Calu3 (cell line): ENCODE measurements around the gene ADAMTS17. TPM values are rescaled to one million over a fixed set of nuclear protein-coding genes. Genes with fewer than 3 reads are reported as not detected.

Experiments
- BruUV-seq: library from RNA; stranded (reverse); fragments of 400-500 nt; replicated peaks from 2 replicates; lab custom pipeline; 2021; lab: Mats Ljungman, UMichigan
- CTCF ChIA-PET: fragments of 300-600 bp; sonication (Branson Sonifier 250); formaldehyde crosslinking; loops from one replicate; lab custom pipeline; 2022; ENCODE audit warnings: antibody characterized with exemption; lab: Charles Lee
- DNase-seq: peaks from one replicate; pipeline ENCODE4 v3.0.0; 2022
- H3K27ac Mint-ChIP-seq: one replicate; pipeline ENCODE4 v1.8.0; 2022; ENCODE audit warnings: mixed read lengths; ENCODE audit not compliant: unreplicated experiment
- H3K27me3 Mint-ChIP-seq: one replicate; pipeline ENCODE4 v1.8.0; 2022; ENCODE audit warnings: mixed read lengths; ENCODE audit not compliant: unreplicated experiment
- H3K36me3 Mint-ChIP-seq: one replicate; pipeline ENCODE4 v1.8.0; 2022; ENCODE audit warnings: mild to moderate bottlenecking, moderate library complexity, mixed read lengths; ENCODE audit not compliant: insufficient read depth, unreplicated experiment
- H3K4me1 Mint-ChIP-seq: one replicate; pipeline ENCODE4 v1.8.0; 2022; ENCODE audit warnings: mild to moderate bottlenecking, low read depth, mixed read lengths; ENCODE audit not compliant: unreplicated experiment
- H3K4me3 Mint-ChIP-seq: one replicate; pipeline ENCODE4 v1.8.0; 2022; ENCODE audit warnings: mild to moderate bottlenecking, low read depth, moderate library complexity, mixed read lengths; ENCODE audit not compliant: unreplicated experiment
- H3K9me3 Mint-ChIP-seq: one replicate; pipeline ENCODE4 v1.8.0; 2022; ENCODE audit warnings: low read depth, mixed read lengths; ENCODE audit not compliant: unreplicated experiment
- CTCF ChIP-seq: fragments of 200-600 bp; IDR thresholded peaks from one replicate; pipeline ENCODE4 v1.8.0; 2022; ENCODE audit warnings: antibody characterized with exemption; ENCODE audit not compliant: unreplicated experiment
- intact Hi-C: fragments of 100-400 bp; cut with micrococcal nuclease; formaldehyde crosslinking; loops from one replicate; pipeline ENCODE4 v1.10.0; 2022; ENCODE audit not compliant: unreplicated experiment
- total RNA-seq: library from RNA; stranded (reverse); gene quantifications from 2 replicates; pipeline ENCODE4 v1.2.3, GENCODE V29; 2022

ADAMTS17 gene
- total RNA-seq, 1 experiment from 2014 or later = 3.5 TPM

DNA sequence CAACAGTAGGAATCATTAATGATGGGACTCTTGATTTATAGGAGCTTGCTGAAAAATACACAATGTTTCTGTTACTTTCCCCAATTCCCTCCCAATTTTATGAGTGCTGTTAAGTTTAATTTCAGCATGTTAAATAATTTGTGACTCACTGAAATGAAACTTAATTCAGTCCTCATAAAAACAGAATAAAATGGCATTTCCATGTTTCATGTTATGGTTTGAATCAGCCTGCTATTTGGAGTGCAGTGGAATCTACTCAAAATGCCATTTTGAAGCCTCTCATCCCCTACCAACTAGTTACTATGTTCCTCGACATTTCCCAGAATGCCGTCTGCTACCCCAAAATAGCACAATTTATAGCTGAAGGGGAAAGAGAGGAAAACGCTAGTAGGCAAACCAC is 237.5 kb downstream of the ADAMTS17 start:
- Mint-ChIP-seq H3K4me1 (no peaks in the 10 kb centered on the region), H3K27ac (no peak overlapping the region), H3K4me3 (no peak overlapping the region), H3K36me3 (peaks cover 4% of the 10 kb centered on the region), H3K9me3 (peaks cover 23% of the 10 kb centered on the region), H3K27me3 (no peaks in the 10 kb centered on the region)
- CTCF ChIA-PET = no interaction called here
- intact Hi-C loops = no loop called here
- DNase-seq = no peak
- TF ChIP-seq CTCF = no peak
- no TSS peak for BruUV-seq

- H3K27me3 Mint-ChIP-seq = no peaks in the 10 kb centered on the region
- H3K4me3 Mint-ChIP-seq = no peak overlapping the region
- CTCF ChIA-PET = no interaction called here
- no peaks in the 10 kb centered on the region for H3K4me1 Mint-ChIP-seq
- H3K9me3 Mint-ChIP-seq = peaks cover 22% of the 10 kb centered on the region
- H3K36me3 Mint-ChIP-seq = peaks cover 4% of the 10 kb centered on the region
- no peak for DNase-seq
- no TSS peak for BruUV-seq
- no peak for TF ChIP-seq CTCF
- intact Hi-C loops = no loop called here
- H3K27ac Mint-ChIP-seq = no peak overlapping the region
These were observed 237.9 kb downstream of the ADAMTS17 start for GRCh38 chr15:100103828-100104227.

DNA sequence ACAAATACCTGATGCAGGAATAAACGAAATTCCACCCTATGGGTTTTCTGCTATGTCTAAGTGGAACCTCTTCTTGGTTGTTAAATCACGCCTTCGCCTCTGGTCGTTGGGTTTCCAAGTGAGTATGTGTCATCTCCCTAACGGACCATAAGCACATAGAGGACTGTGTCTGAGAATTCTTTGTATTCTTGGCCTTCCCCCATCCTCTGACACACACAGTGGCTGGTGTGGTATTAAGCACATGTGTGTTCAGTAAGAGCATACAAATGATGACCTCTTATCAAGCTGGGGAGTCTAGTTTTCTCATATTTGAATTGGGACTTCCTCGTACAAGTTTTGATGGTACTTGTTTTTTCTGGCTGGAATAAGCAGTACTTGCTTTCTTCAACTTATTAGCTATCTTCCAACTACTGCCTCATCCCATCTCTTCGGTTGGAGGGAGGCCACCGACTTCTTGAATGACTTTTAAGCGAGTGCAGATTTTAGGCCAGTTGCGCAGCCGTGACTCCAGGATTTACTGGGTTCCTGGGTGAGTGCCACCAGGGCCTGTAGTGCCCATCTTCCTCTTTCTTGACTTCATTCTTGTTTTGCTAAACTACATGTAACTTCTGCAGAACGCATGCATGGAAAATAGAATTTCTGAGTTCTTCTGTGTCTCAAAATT is 240.2 kb downstream of the ADAMTS17 start:
- no TSS peak for BruUV-seq
- intact Hi-C loops = no loop called here
- no peak for DNase-seq
- peaks cover 15% of the 10 kb centered on the region for H3K9me3 Mint-ChIP-seq
- no peak overlapping the region for H3K27ac Mint-ChIP-seq
- no peaks in the 10 kb centered on the region for H3K36me3 Mint-ChIP-seq
- H3K4me1 Mint-ChIP-seq = no peaks in the 10 kb centered on the region
- CTCF ChIA-PET = no interaction called here
- no peak for TF ChIP-seq CTCF
- H3K27me3 Mint-ChIP-seq = no peaks in the 10 kb centered on the region
- no peak overlapping the region for H3K4me3 Mint-ChIP-seq

DNA sequence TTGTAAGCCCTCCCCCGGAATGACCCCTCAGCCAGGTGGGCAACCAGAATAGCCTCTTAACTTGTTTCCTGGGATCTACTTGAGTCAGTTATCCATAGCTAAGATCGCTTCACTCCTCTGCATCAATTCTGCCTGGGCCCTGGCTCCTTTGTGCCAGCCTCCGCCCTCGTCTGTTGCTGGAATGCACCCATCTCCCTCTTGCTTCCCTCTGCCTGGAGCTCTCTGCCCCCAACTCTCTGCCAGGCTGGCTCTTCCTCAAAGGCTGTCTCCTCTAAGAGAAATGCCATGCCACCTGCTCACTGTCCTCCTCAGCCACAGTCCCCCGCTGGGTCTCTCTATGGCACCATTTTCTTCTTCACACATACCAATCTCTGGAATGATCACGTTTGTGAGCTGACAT is 240.8 kb downstream of the ADAMTS17 start:
- H3K4me1 Mint-ChIP-seq = no peaks in the 10 kb centered on the region
- H3K9me3 Mint-ChIP-seq = peaks cover 11% of the 10 kb centered on the region
- no peak overlapping the region for H3K4me3 Mint-ChIP-seq
- no peak for TF ChIP-seq CTCF
- intact Hi-C loops = no loop called here
- H3K36me3 Mint-ChIP-seq = no peaks in the 10 kb centered on the region
- no peak overlapping the region for H3K27ac Mint-ChIP-seq
- H3K27me3 Mint-ChIP-seq = no peaks in the 10 kb centered on the region
- BruUV-seq = no TSS peak
- DNase-seq = no peak
- CTCF ChIA-PET = no interaction called here
